ENCODE data around the gene RFPL3. TPM values are rescaled to one million over a fixed set of nuclear protein-coding genes. Genes with fewer than 3 reads are reported as not detected.

RFPL3 gene
- polyA plus RNA-seq, 2 of the 4 experiments (the other 2 are of a cell fraction), result not detected

- FAIRE-seq (no peak), DNase-seq (ENCODE audit: low read depth in 1 of 2, low spot score in 1 of 2) (no peak), ATAC-seq (no peak)
- H3K4me1 ChIP-seq, result no peaks in the 10 kb centered on the region
- CTCF ChIA-PET, result interaction anchor here (1.1 kb wide), 1 partner anchor 9 kb away, joined by 4 read pairs; no protein-coding TSS in a partner anchor
- no peak overlapping the region for H3K4me2 ChIP-seq
- no peak for TF ChIP-seq RAD21 (conservative IDR thresholded peaks at IDR 0.05 in 1 of 2, IDR thresholded peaks at IDR 0.05 in 1 of 2)
- no peak for TF ChIP-seq MAFK (IDR thresholded peaks at IDR 0.05; ENCODE audit: partially characterized antibody)
- no peak for TF ChIP-seq NR3C1 (IDR thresholded peaks at IDR 0.05)
- no peak for TF ChIP-seq HEYL (CRISPR knock-in tag; IDR thresholded peaks at IDR 0.05)
- TF ChIP-seq CTCF (IDR thresholded peaks at IDR 0.05), result no peak
- no peak for TF ChIP-seq POLR2A (IDR thresholded peaks at IDR 0.05; ENCODE audit: low read length)
- no peak for TF ChIP-seq RFX5 (IDR thresholded peaks at IDR 0.05)
- TF ChIP-seq ZSCAN20 (CRISPR knock-in tag; IDR thresholded peaks at IDR 0.05), result no peak
- TF ChIP-seq BCL3 (IDR thresholded peaks at IDR 0.05), result no peak
- no peak for TF ChIP-seq HMGXB4 (CRISPR knock-in tag; IDR thresholded peaks at IDR 0.05; ENCODE audit: borderline replicate concordance)
- no peak for TF ChIP-seq FOSL2 (IDR thresholded peaks at IDR 0.05)
- no peak for TF ChIP-seq FOSL2 (CRISPR knock-in tag; IDR thresholded peaks at IDR 0.05)
- TF ChIP-seq CHD4 (IDR thresholded peaks at IDR 0.05; ENCODE audit: borderline replicate concordance), result no peak
- no peak for TF ChIP-seq EHF (CRISPR knock-in tag; IDR thresholded peaks at IDR 0.05)
- TF ChIP-seq TFCP2L1 (CRISPR knock-in tag; IDR thresholded peaks at IDR 0.05), result no peak
- no peak for TF ChIP-seq PBX3 (IDR thresholded peaks at IDR 0.05)
- TF ChIP-seq BHLHE40 (IDR thresholded peaks at IDR 0.05; ENCODE audit: low read depth, low read length), result no peak
- no peak for TF ChIP-seq TP53 (CRISPR knock-in tag; IDR thresholded peaks at IDR 0.05)
- no peaks in the 10 kb centered on the region for H3K9me3 ChIP-seq
- no peak overlapping the region for H3K4me3 ChIP-seq
- POLR2A ChIA-PET, result no interaction called here
- 47% methylated on average over 8 of the region's 11 CpGs for WGBS (ENCODE audit: missing lambda C conversion rate)
- H3K27ac ChIP-seq, result no peak overlapping the region
These were observed 17.3 kb upstream of the RFPL3 start for GRCh38 chr22:32340411-32340810.

- no peak for DNase-seq (ENCODE audit: low read depth in 1 of 2, low spot score in 1 of 2)
- no peak overlapping the region for H3K4me3 ChIP-seq
These were observed 16.4 kb upstream of the RFPL3 start for GRCh38 chr22:32341122-32341740.

More at GRCh38 chr22:32341122-32341740, 16.4 kb upstream of the RFPL3 start:
- no peak overlapping the region for H3K4me2 ChIP-seq
- ATAC-seq, result peak in 1 of 2 experiments; percentile 34; a peak in 1 of 6 replicates
- ChIA-PET POLR2A (no interaction called here), CTCF (no interaction called here)
- TF ChIP-seq MAFK (IDR thresholded peaks at IDR 0.05; ENCODE audit: partially characterized antibody) (no peak), E2F6 (IDR thresholded peaks at IDR 0.05; ENCODE audit: borderline replicate concordance, low read depth) (no peak), HOXB5 (CRISPR knock-in tag; IDR thresholded peaks at IDR 0.05) (no peak), POLR2AphosphoS2 (conservative IDR thresholded peaks at IDR 0.05; ENCODE audit: low read length) (no peak), TFCP2L1 (CRISPR knock-in tag; IDR thresholded peaks at IDR 0.05) (no peak), CEBPB (IDR thresholded peaks at IDR 0.05) (no peak), ESRRA (IDR thresholded peaks at IDR 0.05; ENCODE audit: borderline replicate concordance, low read length) (no peak), NPAS2 (CRISPR knock-in tag; IDR thresholded peaks at IDR 0.05; ENCODE audit: borderline replicate concordance) (no peak), POLR2A (IDR thresholded peaks at IDR 0.05; ENCODE audit: low read length) (no peak)
- FAIRE-seq, result no peak
- no peak overlapping the region for H3K27ac ChIP-seq
- 43% methylated on average over 13 of the region's 13 CpGs for WGBS (ENCODE audit: missing lambda C conversion rate)
- no peaks in the 10 kb centered on the region for H3K4me1 ChIP-seq
- H3K9me3 ChIP-seq, result no peaks in the 10 kb centered on the region
